Coronary artery (tissue), 2 donors: ENCODE data around the gene RNF157.
A peak's percentile ranks its signal among the peaks of the same experiment; 100 is the strongest.

Experiments
- DNase-seq: peaks from one replicate; pipeline ENCODE4 v3.0.0-alpha.2; 2017; ENCODE audit warnings: low spot score
- H3K27ac ChIP-seq, 2 donors: fragments of 200-600 bp; sonication (generic); one replicate each; pipeline ENCODE4 v1.5.1; 2016 to 2019
- H3K4me3 ChIP-seq: fragments of 200-600 bp; sonication (generic); 2 replicates; pipeline ENCODE4 v1.5.1; 2016; ENCODE audit warnings: mild to moderate bottlenecking, moderate library complexity
- CTCF ChIP-seq: fragments of 200-600 bp; sonication (generic); IDR thresholded peaks from one replicate; pipeline ENCODE4 v1.5.1; 2019; ENCODE audit warnings: antibody characterized with exemption

RNF157 gene

DNA sequence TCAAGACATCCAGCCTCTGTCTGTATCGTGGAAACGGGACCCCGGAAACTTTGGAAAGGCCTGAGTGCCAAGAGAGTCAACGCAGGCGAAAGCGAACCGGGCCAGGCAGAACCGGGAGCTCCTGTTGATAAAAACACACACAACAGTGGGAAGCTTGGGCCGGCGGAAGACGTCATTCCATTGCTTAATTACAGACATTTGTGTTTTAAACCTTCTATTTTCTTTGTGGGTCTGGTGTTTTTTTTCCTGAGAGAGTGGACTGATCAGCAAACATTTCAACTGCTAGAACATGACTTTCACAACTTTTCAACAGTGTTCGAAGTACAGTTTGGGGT, 878 bp upstream of the RNF157 start:
- H3K27ac ChIP-seq: peak overlapping the region; percentile 2 to 44
- no peak for TF ChIP-seq CTCF
- H3K4me3 ChIP-seq: peak overlapping the region; percentile 69
- DNase-seq: no peak

- Histone ChIP-seq H3K27ac (peak overlapping the region in 1 of 2 donors; percentile 44), H3K4me3 (peak overlapping the region; percentile 69)
- TF ChIP-seq CTCF: no peak
- DNase-seq: no peak
These were observed 587 bp downstream of the RNF157 start for GRCh38 chr17:76239538-76240274.

GRCh38 chr17:76238847-76239537, 1.3 kb downstream of the RNF157 start:
- no peak for TF ChIP-seq CTCF
- peak overlapping the region; percentile 69 for H3K4me3 ChIP-seq
- no peak overlapping the region for H3K27ac ChIP-seq
- DNase-seq: no peak

GRCh38 chr17:76237859-76238313, 2.4 kb downstream of the RNF157 start:
- no peak for TF ChIP-seq CTCF
- DNase-seq: no peak
- no peak overlapping the region for H3K4me3 ChIP-seq
- no peak overlapping the region for H3K27ac ChIP-seq

DNA sequence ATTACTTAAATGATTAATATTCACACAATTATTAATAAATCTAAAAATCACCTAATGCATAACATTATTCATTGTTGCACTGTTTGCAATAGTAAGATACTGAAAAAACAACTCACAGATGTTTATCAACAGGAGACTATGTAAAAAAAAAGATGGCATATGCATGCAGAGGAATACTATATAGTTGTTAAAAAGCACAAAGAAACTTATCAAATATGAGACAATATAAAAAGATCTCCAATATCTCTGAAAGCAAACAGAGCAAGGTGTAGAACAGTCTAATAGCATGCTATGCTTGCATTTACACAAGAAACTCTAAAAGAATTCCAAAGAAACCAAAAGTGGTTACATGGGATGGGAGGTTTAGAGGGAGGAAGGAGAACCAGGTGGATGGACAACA, 3.7 kb downstream of the RNF157 start:
- Histone ChIP-seq H3K27ac (no peak overlapping the region), H3K4me3 (no peak overlapping the region)
- TF ChIP-seq CTCF: no peak
- DNase-seq: no peak

DNA sequence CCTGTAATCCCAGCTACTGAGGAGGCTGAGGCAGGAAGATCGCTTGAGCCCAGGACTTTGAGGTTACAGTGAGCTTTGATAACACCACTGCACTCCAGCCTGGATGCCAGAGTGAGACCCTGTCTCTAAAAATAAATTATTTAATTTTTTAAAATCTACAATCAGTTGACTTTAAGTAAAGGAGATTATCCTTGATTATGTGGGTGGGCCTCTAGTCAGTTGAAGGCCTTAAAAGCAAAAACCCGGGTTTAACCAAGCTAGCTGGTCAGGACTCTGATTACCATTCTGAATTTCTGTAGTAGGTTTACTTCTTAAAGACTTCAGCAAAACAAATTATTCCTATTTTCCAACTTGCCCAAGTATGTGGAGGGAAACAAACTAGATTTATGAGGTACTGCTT, 4.4 kb downstream of the RNF157 start:
- no peak for TF ChIP-seq CTCF
- DNase-seq: no peak
- Histone ChIP-seq H3K27ac (no peak overlapping the region), H3K4me3 (no peak overlapping the region)

- no peak for DNase-seq
- H3K27ac ChIP-seq: no peak overlapping the region
- no peak for TF ChIP-seq CTCF
- H3K4me3 ChIP-seq: no peak overlapping the region
These were observed 6.0 kb downstream of the RNF157 start for GRCh38 chr17:76234354-76234679.
